ENCODE measurements around the gene TMTC4.
A peak's percentile ranks its signal among the peaks of the same experiment; 100 is the strongest.

GRCh38 chr13:100594731-100595130 is 79.9 kb downstream of the TMTC4 start:
- TF ChIP-seq POLR2A (IDR thresholded peaks at IDR 0.05; ENCODE audit: low read length) (no peak), EP300 (IDR thresholded peaks at IDR 0.05) (no peak), EHMT2 (IDR thresholded peaks at IDR 0.05; ENCODE audit: low read depth) (no peak), SMC3 (IDR thresholded peaks at IDR 0.05) (no peak), MAFK (IDR thresholded peaks at IDR 0.05; ENCODE audit: partially characterized antibody) (no peak), RAD21 (conservative IDR thresholded peaks at IDR 0.05 in 1 of 2, IDR thresholded peaks at IDR 0.05 in 1 of 2) (0 out of 5 replicates have a peak, but pooled peaks of 1 of the 2 experiments have one; percentile 15), HMGXB4 (CRISPR knock-in tag; IDR thresholded peaks at IDR 0.05; ENCODE audit: borderline replicate concordance) (no peak), KDM5A (IDR thresholded peaks at IDR 0.05) (no peak), KDM1A (IDR thresholded peaks at IDR 0.05; ENCODE audit: low read depth) (no peak), CBX8 (IDR thresholded peaks at IDR 0.05) (no peak), CHD4 (IDR thresholded peaks at IDR 0.05; ENCODE audit: borderline replicate concordance) (no peak)
- TF ChIP-seq, protein P1, sequence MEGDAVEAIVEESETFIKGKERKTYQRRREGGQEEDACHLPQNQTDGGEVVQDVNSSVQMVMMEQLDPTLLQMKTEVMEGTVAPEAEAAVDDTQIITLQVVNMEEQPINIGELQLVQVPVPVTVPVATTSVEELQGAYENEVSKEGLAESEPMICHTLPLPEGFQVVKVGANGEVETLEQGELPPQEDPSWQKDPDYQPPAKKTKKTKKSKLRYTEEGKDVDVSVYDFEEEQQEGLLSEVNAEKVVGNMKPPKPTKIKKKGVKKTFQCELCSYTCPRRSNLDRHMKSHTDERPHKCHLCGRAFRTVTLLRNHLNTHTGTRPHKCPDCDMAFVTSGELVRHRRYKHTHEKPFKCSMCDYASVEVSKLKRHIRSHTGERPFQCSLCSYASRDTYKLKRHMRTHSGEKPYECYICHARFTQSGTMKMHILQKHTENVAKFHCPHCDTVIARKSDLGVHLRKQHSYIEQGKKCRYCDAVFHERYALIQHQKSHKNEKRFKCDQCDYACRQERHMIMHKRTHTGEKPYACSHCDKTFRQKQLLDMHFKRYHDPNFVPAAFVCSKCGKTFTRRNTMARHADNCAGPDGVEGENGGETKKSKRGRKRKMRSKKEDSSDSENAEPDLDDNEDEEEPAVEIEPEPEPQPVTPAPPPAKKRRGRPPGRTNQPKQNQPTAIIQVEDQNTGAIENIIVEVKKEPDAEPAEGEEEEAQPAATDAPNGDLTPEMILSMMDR (IDR thresholded peaks at IDR 0.05): 0 out of 3 replicates have a peak, but pooled peaks have one; percentile 19
- TF ChIP-seq, protein P2, sequence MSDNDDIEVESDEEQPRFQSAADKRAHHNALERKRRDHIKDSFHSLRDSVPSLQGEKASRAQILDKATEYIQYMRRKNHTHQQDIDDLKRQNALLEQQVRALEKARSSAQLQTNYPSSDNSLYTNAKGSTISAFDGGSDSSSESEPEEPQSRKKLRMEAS (IDR thresholded peaks at IDR 0.05): no peak
